HepG2 (cell line): ENCODE measurements around the gene PSMA7. TPM values are rescaled to one million over a fixed set of nuclear protein-coding genes. Genes with fewer than 3 reads are reported as not detected.

ENCODE experiments used
- BORCS8-MEF2B ChIP-seq: sonication (generic); formaldehyde crosslinking; IDR thresholded peaks from 2 replicates; pipeline ENCODE4 v1.8.0; 2022; ENCODE audit warnings: mild to moderate bottlenecking, missing genetic modification reagents
- CREB3 ChIP-seq: sonication (generic); formaldehyde crosslinking; IDR thresholded peaks from 2 replicates; pipeline ENCODE4 v1.5.0; 2020; ENCODE audit warnings: missing genetic modification reagents
- FUBP1 ChIP-seq: sonication (generic); formaldehyde crosslinking; IDR thresholded peaks from 2 replicates; pipeline ENCODE4 v1.5.1; 2020; ENCODE audit warnings: missing genetic modification reagents, mild to moderate bottlenecking, borderline replicate concordance
- HNRNPL ChIP-seq: fragments of 200-400 bp; formaldehyde crosslinking; IDR thresholded peaks from 2 replicates; pipeline ENCODE4 v1.6.1; 2017; ENCODE audit warnings: mild to moderate bottlenecking, low read depth, low read length
- IKZF5 ChIP-seq: IDR thresholded peaks from 2 replicates; pipeline ENCODE4 v1.6.1; 2018; ENCODE audit warnings: missing genetic modification reagents, mild to moderate bottlenecking, missing compliant biosample characterization
- LCORL ChIP-seq, 2 experiments: fragments of 450-650 bp in 1 of 2; sonication (generic) in 1 of 2; formaldehyde crosslinking in 1 of 2; IDR thresholded peaks; 2 replicates each; pipeline versions ENCODE4 v1.5.0 to v1.6.1; 2017 to 2020; ENCODE audit warnings: antibody characterized with exemption in 1 of 2, missing genetic modification reagents in 1 of 2
- MAF1 ChIP-seq: sonication (generic); formaldehyde crosslinking; IDR thresholded peaks from 2 replicates; pipeline ENCODE4 v1.5.0; 2020; ENCODE audit warnings: missing genetic modification reagents, borderline replicate concordance
- NCOA2 ChIP-seq: sonication (generic); formaldehyde crosslinking; IDR thresholded peaks from 2 replicates; pipeline ENCODE4 v1.8.0; 2022; ENCODE audit warnings: inconsistent platforms
- PCBP2 ChIP-seq: fragments of 200-400 bp; formaldehyde crosslinking; optimal IDR thresholded peaks from 2 replicates; pipeline ENCODE3; 2018; ENCODE audit warnings: low read length, low read depth; ENCODE audit not compliant: poor library complexity, severe bottlenecking
- REXO4 ChIP-seq: sonication (generic); formaldehyde crosslinking; IDR thresholded peaks from 2 replicates; pipeline ENCODE4 v1.8.0; 2022; ENCODE audit warnings: missing genetic modification reagents, mild to moderate bottlenecking, borderline replicate concordance
- SNAPC5 ChIP-seq: sonication (generic); formaldehyde crosslinking; IDR thresholded peaks from 2 replicates; pipeline ENCODE4 v1.8.1; 2023; ENCODE audit warnings: mild to moderate bottlenecking, missing genetic modification reagents, borderline replicate concordance
- UBTF ChIP-seq: sonication (generic); formaldehyde crosslinking; IDR thresholded peaks from 2 replicates; pipeline ENCODE4 v1.4.0; 2020; ENCODE audit warnings: mild to moderate bottlenecking, missing genetic modification reagents
- ZBTB10 ChIP-seq: sonication (generic); formaldehyde crosslinking; IDR thresholded peaks from 2 replicates; pipeline ENCODE4 v1.4.0; 2020; ENCODE audit warnings: missing genetic modification reagents, borderline replicate concordance
- ZNF614 ChIP-seq: IDR thresholded peaks from 2 replicates; pipeline ENCODE4 v1.6.1; 2018; ENCODE audit warnings: missing biosample characterization, missing genetic modification reagents, inconsistent platforms, borderline replicate concordance
- ZNF777 ChIP-seq: sonication (generic); formaldehyde crosslinking; IDR thresholded peaks from 2 replicates; pipeline ENCODE4 v1.4.0; 2020; ENCODE audit warnings: missing genetic modification reagents
- ZNF782 ChIP-seq: sonication (generic); formaldehyde crosslinking; IDR thresholded peaks from 2 replicates; pipeline ENCODE4 v1.4.0; 2020; ENCODE audit warnings: missing genetic modification reagents, mild to moderate bottlenecking, borderline replicate concordance
- ZSCAN12 ChIP-seq: sonication (generic); formaldehyde crosslinking; IDR thresholded peaks from 2 replicates; pipeline ENCODE4 v1.9.0; 2021; ENCODE audit warnings: mild to moderate bottlenecking, missing genetic modification reagents
- ZSCAN9 ChIP-seq: IDR thresholded peaks from 2 replicates; pipeline ENCODE4 v1.6.1; 2016; ENCODE audit warnings: borderline replicate concordance
- polyA plus RNA-seq, 8 experiments: library from polyadenylated mRNA; depleted of rRNA in 3 of 8; stranded (reverse) in 7 of 8; unstranded in 1 of 8; fragments of >200 nt; fragmentation: Illumina TruSeq in 4 of 8; extraction: Trizol in 4 of 8; gene quantifications; 2 replicates each; pipeline versions ENCODE4 v1.2.1 to v1.2.3, GENCODE V29; 2011 to 2016; ENCODE audit warnings: low read depth in 4 of 8, missing spikeins in 1 of 8, mixed read lengths in 1 of 8; ENCODE audit not compliant: insufficient read depth in 1 of 8
- total RNA-seq, 5 experiments: library from RNA; depleted of rRNA; stranded (reverse); fragments of >200 nt; fragmentation: Illumina TruSeq; extraction: Trizol; gene quantifications; 2 replicates each; pipeline ENCODE4 v1.2.3, GENCODE V29; 2016; ENCODE audit warnings: low read depth in 1 of 5

Gene PSMA7
- total and polyA plus RNA-seq, 2 of the 13 experiments (the other 11 are each of a cell fraction or from before 2014, with no cell fraction given) = 531 to 631 TPM

GRCh38 chr20:62118113-62119043 is 24.8 kb downstream of the PSMA7 start (continued):
- no peak for TF ChIP-seq ZBTB10
- no peak for TF ChIP-seq NCOA2 (CRISPR knock-in tag)
- no peak for TF ChIP-seq MAF1
- no peak for TF ChIP-seq ZSCAN12 (CRISPR knock-in tag)
- TF ChIP-seq REXO4 = no peak
- TF ChIP-seq CREB3 (CRISPR knock-in tag) = no peak
- TF ChIP-seq BORCS8-MEF2B (CRISPR knock-in tag) = 0 out of 2 replicates have a peak, but pooled peaks have one; percentile 11
- no peak for TF ChIP-seq ZNF777 (CRISPR knock-in tag)
- TF ChIP-seq ZNF614 (CRISPR knock-in tag) = no peak
- no peak for TF ChIP-seq ZNF782 (CRISPR knock-in tag)
- peak; percentile 71; the same call in 1 of the 2 replicates for TF ChIP-seq FUBP1 (CRISPR knock-in tag)
- TF ChIP-seq IKZF5 (CRISPR knock-in tag) = no peak
- TF ChIP-seq PCBP2 = peak; percentile 66
- TF ChIP-seq UBTF = peak; percentile 6; the same call in 1 of the 2 replicates
- 0 out of 2 replicates have a peak, but pooled peaks have one; percentile 43 for TF ChIP-seq HNRNPL
- TF ChIP-seq LCORL (IDR thresholded peaks at IDR 0.05) = no peak
- no peak for TF ChIP-seq LCORL (CRISPR knock-in tag; IDR thresholded peaks at IDR 0.05)
- TF ChIP-seq SNAPC5 = no peak
- TF ChIP-seq ZSCAN9 (CRISPR knock-in tag) = no peak
